ENCODE results near the gene RNF7. TPM values are rescaled to one million over a fixed set of nuclear protein-coding genes. Genes with fewer than 3 reads are reported as not detected.

RNF7 gene
- total RNA-seq, 4 donors from 2014 or later = 92.1 to 113 (median 106) TPM

- no peak overlapping the region for H3K4me3 ChIP-seq
- in situ Hi-C loops (cut with MboI; ENCODE audit: low sequenced_read_pairs in 4 of 4) (loop anchor here in 3 of 4 donors (10.0 to 25.0 kb wide), 4 partner anchors 124 to 378 kb away; partner anchors contain the start of genes ATP1B3 (in 1 of the 3) and ZBTB38 (in 1 of the 3)), intact Hi-C loops (cut with DNase I; ENCODE audit: low total_unique reads) (loop anchor here (5.0 kb wide), 1 partner anchor 57 kb away; no protein-coding TSS in a partner anchor)
- ATAC-seq (no peak), DNase-seq (no peak)
- H3K9me3 ChIP-seq = no peaks in the 10 kb centered on the region
- H3K4me1 ChIP-seq = peaks cover 46 to 47% of the 10 kb centered on the region in 2 donors
- H3K27ac ChIP-seq = peak overlapping the region; percentile 90 to 96 (median 92)
- peaks cover 0 to 7% of the 10 kb centered on the region in 2 donors for H3K36me3 ChIP-seq
- no peaks in the 10 kb centered on the region for H3K27me3 ChIP-seq
- no peak for TF ChIP-seq POLR2A (IDR thresholded peaks at IDR 0.05)
- TF ChIP-seq CTCF (IDR thresholded peaks at IDR 0.05 in 4 of 5, conservative IDR thresholded peaks at IDR 0.05 in 1 of 5) = no peak
Measured at GRCh38 chr3:141740349-141740748, 2.3 kb downstream of the RNF7 start.

DNA sequence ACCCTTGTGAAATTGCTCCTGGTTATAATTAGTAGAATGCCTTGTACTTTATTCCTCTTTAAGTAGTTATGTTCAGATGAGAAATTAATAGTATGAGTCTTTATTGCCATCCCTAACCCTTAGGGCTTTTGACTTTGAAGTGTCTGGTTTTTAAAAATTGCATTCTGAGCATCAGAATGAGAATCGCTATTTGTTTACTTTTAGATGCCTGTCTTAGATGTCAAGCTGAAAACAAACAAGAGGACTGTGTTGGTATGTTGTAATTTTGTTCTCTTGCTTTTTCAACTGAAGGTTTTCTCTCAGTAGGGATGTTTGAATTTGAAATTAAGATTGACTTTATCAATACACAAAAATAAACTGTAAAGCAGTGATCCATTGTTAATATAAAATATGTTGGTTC is 5.2 kb downstream of the RNF7 start:
- Histone ChIP-seq H3K9me3 (no peaks in the 10 kb centered on the region), H3K36me3 (peaks cover 0 to 34% of the 10 kb centered on the region in 2 donors), H3K27ac (peak overlapping the region in 3 of 4 donors; percentile 1 to 61 (median 19)), H3K4me3 (no peak overlapping the region), H3K27me3 (no peaks in the 10 kb centered on the region), H3K4me1 (peaks cover 46 to 47% of the 10 kb centered on the region in 2 donors)
- in situ Hi-C loops (cut with MboI; ENCODE audit: low sequenced_read_pairs in 4 of 4) = loop anchor here in 3 of 4 donors (10.0 to 25.0 kb wide), 4 partner anchors 121 to 381 kb away; partner anchors contain the start of genes ATP1B3 (in 1 of the 3) and ZBTB38 (in 1 of the 3)
- TF ChIP-seq POLR2A (IDR thresholded peaks at IDR 0.05) (no peak), CTCF (IDR thresholded peaks at IDR 0.05 in 4 of 5, conservative IDR thresholded peaks at IDR 0.05 in 1 of 5) (no peak)
- no peak for ATAC-seq
- intact Hi-C loops (cut with DNase I; ENCODE audit: low total_unique reads) = loop anchor here (5.0 kb wide), 1 partner anchor 54 kb away; no protein-coding TSS in a partner anchor
- no peak for DNase-seq

- no peak overlapping the region for H3K4me3 ChIP-seq
- peaks cover 0 to 65% of the 10 kb centered on the region in 2 donors for H3K36me3 ChIP-seq
- intact Hi-C loops (cut with DNase I; ENCODE audit: low total_unique reads) = no loop called here
- no peak overlapping the region for H3K27ac ChIP-seq
- no peaks in the 10 kb centered on the region for H3K9me3 ChIP-seq
- TF ChIP-seq POLR2A (IDR thresholded peaks at IDR 0.05) (no peak), CTCF (IDR thresholded peaks at IDR 0.05 in 4 of 5, conservative IDR thresholded peaks at IDR 0.05 in 1 of 5) (no peak)
- no peak for DNase-seq
- H3K27me3 ChIP-seq = no peaks in the 10 kb centered on the region
- in situ Hi-C loops (cut with MboI; ENCODE audit: low sequenced_read_pairs in 4 of 4) = loop anchor here in 3 of 4 donors (10.0 to 25.0 kb wide), 4 partner anchors 118 to 385 kb away; partner anchors contain the start of genes ATP1B3 (in 1 of the 3) and ZBTB38 (in 1 of the 3)
- no peak for ATAC-seq
- H3K4me1 ChIP-seq = peaks cover 18 to 19% of the 10 kb centered on the region in 2 donors
Measured at GRCh38 chr3:141746962-141747361, 8.9 kb downstream of the RNF7 start.

DNA sequence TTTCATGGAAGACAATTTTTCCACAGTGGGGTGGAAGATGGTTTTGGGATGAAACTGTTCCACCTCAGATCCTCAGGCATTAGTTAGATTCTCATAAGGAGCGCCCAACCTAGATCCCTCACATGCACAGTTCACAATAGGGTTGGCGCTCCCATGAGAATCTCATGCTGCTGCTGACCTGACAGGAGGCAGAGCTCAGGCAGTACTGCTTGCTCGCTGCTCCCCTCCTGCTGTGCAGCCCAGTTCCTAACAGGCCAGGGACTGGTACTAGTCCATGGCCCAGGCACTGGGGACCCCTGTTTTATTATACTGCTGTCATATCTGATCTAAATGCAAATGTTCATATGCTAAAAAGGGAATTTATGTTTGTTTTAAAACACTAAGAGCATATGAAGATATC is 15.3 kb downstream of the RNF7 start:
- no peak for DNase-seq
- no peak overlapping the region for H3K27ac ChIP-seq
- TF ChIP-seq POLR2A (IDR thresholded peaks at IDR 0.05) (no peak), CTCF (IDR thresholded peaks at IDR 0.05 in 4 of 5, conservative IDR thresholded peaks at IDR 0.05 in 1 of 5) (no peak)
- no peaks in the 10 kb centered on the region for H3K4me1 ChIP-seq
- ATAC-seq = no peak
- in situ Hi-C loops (cut with MboI; ENCODE audit: low sequenced_read_pairs in 4 of 4) (no loop called here), intact Hi-C loops (cut with DNase I; ENCODE audit: low total_unique reads) (no loop called here)
- peaks cover 0 to 31% of the 10 kb centered on the region in 2 donors for H3K36me3 ChIP-seq
- H3K4me3 ChIP-seq = no peak overlapping the region
- no peaks in the 10 kb centered on the region for H3K27me3 ChIP-seq
- H3K9me3 ChIP-seq = no peaks in the 10 kb centered on the region
